H1 (cell line): ENCODE results near the gene TMPRSS13. TPM values are rescaled to one million over a fixed set of nuclear protein-coding genes. Genes with fewer than 3 reads are reported as not detected.

ENCODE experiments used
- SRF ChIP-seq: IDR thresholded peaks from 2 replicates; pipeline ENCODE4 v1.6.1; 2011; ENCODE audit warnings: mild to moderate bottlenecking, low read depth, low read length, moderate library complexity
- polyA plus RNA-seq, 7 experiments: library from polyadenylated mRNA; depleted of rRNA in 3 of 7; stranded (reverse) in 5 of 7; unstranded in 2 of 7; fragments of >200 nt in 5 of 7; fragments of 200-250 nt in 2 of 7; gene quantifications; 1 replicate in 5 of 7; 2 replicates in 1 of 7; 4 replicates in 1 of 7; pipeline versions ENCODE4 v1.2.1 to v1.2.3, GENCODE V29; 2011 to 2013; ENCODE audit warnings: missing spikeins in 2 of 7, mixed read lengths in 2 of 7
- total RNA-seq: library from RNA; stranded (reverse); fragmentation: NEBNext Ultra II Directional; extraction: Animal tissue kit (Norgen Biotek cat#: 25700); gene quantifications from 2 replicates; pipeline ENCODE4 v1.2.1, GENCODE V29; 2021

The TMPRSS13 gene
- total and polyA plus RNA-seq, 2 of the 8 experiments (the other 6 are each of a cell fraction or from before 2014, with no cell fraction given) = 0.61 to 0.79 TPM

DNA sequence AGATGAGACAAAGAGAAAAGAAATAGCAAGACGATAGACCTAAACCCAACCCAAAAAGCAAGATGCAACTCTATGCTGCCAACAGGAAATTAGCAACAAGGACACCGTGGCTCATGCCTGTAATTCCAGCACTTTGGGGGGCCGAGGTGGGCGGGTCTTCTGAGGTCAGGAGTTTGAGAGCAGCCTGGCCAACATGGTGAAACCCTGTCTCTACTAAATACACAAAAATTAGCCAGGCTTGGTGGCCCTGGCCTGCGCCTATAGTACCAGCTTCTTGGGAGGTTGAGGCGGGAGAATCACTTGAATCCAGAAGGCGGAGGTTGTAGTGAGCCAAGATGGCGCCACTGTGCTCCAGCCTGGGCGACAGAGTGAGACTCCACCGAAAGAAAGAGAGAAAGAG, 32.7 kb upstream of the TMPRSS13 start (continued):
- TF ChIP-seq SRF = no peak
